HG03095 (cell line): ENCODE results near the gene ACHE.
A peak's percentile ranks its signal among the peaks of the same experiment; 100 is the strongest.
"Not testable (repeated sequence)": the region's sequence is repeated elsewhere in the genome, so short reads cannot be mapped to it uniquely, and the experiment has no call there.

Experiments used
- ATAC-seq: cut with Tn5 transposase; IDR thresholded peaks from one replicate; pipeline ENCODE4 v1.9.1; 2021; ENCODE audit warnings: moderate library complexity; ENCODE audit not compliant: unreplicated experiment

Gene ACHE

GRCh38 chr7:100864263-100864845, 31.3 kb downstream of the ACHE start:
- ATAC-seq: no peak

GRCh38 chr7:100863406-100863950, 32.2 kb downstream of the ACHE start:
- ATAC-seq: no peak

GRCh38 chr7:100861616-100861985, 34.1 kb downstream of the ACHE start:
- ATAC-seq: no peak

- no peak for ATAC-seq
These were observed 34.7 kb downstream of the ACHE start for GRCh38 chr7:100860702-100861615.

GRCh38 chr7:100859856-100860255, 35.8 kb downstream of the ACHE start:
- no peak for ATAC-seq

- no peak for ATAC-seq
These were observed 38.8 kb downstream of the ACHE start for GRCh38 chr7:100856871-100857282.

GRCh38 chr7:100855515-100855914, 40.2 kb downstream of the ACHE start:
- no peak for ATAC-seq

GRCh38 chr7:100854899-100855298, 40.8 kb downstream of the ACHE start:
- not testable (repeated sequence) for ATAC-seq

- no peak for ATAC-seq
These were observed 41.4 kb downstream of the ACHE start for GRCh38 chr7:100854146-100854895.

GRCh38 chr7:100852048-100852872, 43.4 kb downstream of the ACHE start, which contains the start of gene SLC12A9:
SLC12A9 (plus strand) TSS chr7:100852713; CDS start chr7:100854198, 1,485 bp downstream.
- peak; percentile 92 for ATAC-seq

GRCh38 chr7:100847360-100847759, 48.3 kb downstream of the ACHE start:
- no peak for ATAC-seq

- ATAC-seq: no peak
These were observed 55.1 kb downstream of the ACHE start for GRCh38 chr7:100840470-100841100.
